NK-92 (cell line): Measurements from ENCODE around the gene NDUFS4.
"Not testable (repeated sequence)": the region's sequence is repeated elsewhere in the genome, so short reads cannot be mapped to it uniquely, and the experiment has no call there.

Source experiments
- DNase-seq: peaks from one replicate; lab custom pipeline; 2025; ENCODE audit not compliant: unreplicated experiment; lab: John Stamatoyannopoulos, UW

Gene NDUFS4

DNA sequence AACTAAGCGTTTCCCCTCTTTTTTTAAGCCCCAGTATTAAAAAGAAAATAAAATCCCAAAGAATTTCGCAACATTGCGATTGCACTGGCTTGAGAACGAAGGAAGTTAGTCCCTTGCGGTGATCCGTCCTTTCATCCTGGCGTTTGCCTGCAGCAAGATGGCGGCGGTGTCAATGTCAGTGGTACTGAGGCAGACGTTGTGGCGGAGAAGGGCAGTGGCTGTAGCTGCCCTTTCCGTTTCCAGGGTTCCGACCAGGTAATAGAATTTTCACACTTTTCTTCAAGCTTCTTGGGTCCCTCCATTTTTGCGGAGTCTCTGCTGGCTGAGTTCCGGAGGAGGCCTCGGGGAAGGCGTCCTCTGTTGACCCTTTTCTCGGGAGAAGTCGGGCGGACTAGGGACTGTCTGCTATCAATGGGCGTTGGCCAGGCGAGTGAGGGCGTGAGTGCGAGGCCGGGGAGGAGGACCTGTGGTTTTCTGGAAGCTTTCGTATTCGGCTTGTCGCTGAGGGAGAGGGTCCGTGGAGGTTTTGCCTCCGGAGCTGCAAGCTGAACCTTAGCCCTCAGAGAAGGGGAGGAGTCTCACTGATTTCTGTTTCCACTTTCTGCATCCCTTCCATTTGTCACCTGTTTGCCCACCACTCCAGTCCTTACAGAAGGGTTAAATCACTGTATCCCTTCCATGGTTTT, at the start of gene NDUFS4:
NDUFS4 (plus strand) TSS at position 134 of the 686 bp plus-strand sequence; CDS start at position 158, 24 bp downstream.
- no peak for DNase-seq

GRCh38 chr5:53512539-53512938, 47.9 kb upstream of the NDUFS4 start:
- DNase-seq = no peak

- no peak for DNase-seq
Observed at GRCh38 chr5:53515988-53516387, 44.5 kb upstream of the NDUFS4 start.

DNA sequence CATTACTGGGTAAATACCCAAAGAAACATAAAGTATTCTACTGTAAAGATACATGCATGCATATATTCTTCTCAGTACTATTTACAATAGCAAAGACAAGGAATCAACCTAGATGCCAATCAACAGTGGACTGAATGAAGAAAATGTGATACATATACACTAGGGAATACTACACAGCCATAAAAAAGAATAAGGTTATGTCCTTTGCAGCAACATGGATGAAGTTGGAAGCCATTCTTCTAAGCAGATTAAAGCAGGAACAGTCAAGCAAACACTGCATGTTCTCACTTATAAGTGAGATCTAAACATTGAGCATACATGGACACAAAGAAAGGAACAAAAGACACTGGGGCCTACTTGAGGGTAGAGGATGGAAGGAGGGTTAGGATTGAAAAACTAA, 39.6 kb upstream of the NDUFS4 start:
- no peak for DNase-seq

- no peak for DNase-seq
Observed at GRCh38 chr5:53537711-53538110, 22.7 kb upstream of the NDUFS4 start.

DNA sequence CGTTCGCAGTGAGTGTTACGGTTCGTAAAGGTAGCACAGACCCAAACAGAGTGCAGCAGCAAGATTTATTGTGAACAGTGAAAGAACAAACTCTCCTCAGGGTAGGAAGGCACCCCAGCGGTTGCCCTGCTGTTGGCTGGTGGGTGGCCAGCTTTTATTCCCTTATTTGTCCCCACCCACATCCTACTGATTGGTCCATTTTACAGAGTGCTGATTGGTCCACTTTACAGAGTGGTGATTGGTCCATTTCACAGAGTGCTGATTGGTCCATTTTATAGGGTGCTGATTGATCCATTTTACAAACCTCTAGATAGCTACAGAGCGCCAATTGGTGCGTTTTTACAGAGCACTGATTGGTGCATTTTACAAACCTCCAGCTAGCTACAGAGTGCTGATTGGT, 19.7 kb upstream of the NDUFS4 start:
- not testable (repeated sequence) for DNase-seq

DNA sequence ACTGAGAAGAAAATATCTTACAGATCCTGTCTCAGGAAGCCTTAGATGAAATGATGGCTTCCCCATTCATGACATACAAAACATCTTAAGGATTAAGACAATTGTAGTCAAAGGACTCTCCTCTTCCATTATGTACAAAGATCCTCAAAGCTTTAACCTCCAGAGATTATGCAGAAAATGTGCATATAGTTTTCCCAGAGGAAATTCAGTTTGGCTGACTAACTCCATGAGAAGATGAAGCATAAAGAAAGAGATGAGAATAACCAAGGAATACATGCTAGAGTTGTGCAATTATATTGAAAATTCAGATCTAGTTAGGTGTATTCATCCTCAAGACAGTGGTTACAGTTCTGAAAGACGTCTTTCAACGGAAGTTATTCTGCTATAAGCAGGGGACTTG, 18.6 kb upstream of the NDUFS4 start:
- no peak for DNase-seq

DNA sequence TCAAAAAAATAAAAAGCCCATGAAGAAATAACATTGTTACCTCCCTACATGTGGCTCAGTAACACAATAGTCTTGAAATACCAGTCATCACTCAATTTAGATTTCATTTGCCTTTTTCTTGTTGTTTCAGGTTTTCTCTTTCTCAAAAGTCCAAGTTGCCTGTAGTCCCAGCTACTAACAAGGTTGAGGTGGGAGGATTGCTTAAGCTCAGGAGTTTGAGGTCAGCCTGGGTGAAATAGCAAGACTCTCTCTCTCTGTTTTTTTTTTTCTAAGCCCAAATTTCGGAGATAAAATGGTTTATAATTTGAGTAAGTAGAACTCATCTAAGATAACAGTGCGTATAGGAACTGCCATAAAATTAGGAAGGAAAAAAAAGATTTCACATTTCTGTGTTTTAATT, 17.5 kb upstream of the NDUFS4 start:
- no peak for DNase-seq

DNA sequence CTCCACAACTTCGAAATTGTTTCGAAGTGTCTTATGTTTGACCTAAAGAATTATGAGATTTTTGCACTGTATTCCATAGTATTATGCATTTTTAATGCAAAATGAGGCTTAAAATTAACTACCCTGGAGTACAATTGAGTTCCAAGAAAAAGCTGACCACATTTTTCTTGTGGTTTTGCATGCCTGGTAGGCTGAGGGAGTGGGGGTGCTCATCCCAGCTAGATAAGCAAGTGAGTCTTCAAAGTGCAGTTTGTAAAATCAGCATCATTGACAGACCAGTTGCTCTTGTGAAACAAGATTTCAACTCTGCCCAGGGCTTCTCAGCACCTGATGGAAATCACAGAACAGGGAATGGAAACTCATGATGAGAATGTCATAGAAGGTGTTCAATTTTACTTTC, 17.0 kb upstream of the NDUFS4 start:
- no peak for DNase-seq

GRCh38 chr5:53545744-53546143, 14.7 kb upstream of the NDUFS4 start:
- DNase-seq = no peak

GRCh38 chr5:53547226-53547625, 13.2 kb upstream of the NDUFS4 start:
- no peak for DNase-seq

DNA sequence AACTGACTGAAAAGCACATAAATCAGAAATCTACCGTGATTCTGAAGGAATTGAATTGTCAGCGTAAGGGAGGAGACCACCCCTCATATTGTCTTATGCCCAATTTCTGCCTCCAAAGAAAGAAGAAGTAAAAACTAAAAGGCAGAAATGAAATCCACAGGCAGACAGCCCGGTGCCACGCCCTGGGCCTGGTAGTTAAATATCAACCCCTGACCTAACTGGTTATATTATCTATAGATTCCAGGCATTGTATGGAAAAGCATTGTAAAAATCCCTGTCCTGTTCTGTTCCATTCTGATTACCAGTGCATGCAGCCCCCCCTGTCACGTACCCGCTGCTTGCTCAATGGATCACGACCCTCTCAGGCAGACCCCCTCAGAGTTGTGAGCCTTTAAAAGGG, 11.9 kb upstream of the NDUFS4 start:
- DNase-seq = not testable (repeated sequence)

DNA sequence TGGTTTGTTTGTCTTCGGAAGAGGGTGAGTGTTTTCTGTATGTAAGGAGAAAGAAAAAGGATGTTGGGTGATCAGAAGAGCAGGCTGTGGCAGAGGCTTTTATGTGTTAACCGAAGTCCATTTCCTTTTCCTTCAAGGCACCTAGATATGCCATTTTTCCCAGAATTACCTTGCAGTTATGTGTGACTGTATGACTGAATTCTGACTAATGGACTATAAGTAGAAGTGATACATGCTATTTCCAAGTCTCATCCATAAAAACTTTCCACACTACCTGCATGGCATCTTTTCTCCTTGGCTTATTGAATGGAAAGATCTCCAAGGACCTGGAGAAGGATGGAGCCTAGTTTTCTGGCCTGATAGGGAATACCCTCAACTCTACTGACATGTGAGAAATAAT, 10.6 kb upstream of the NDUFS4 start:
- DNase-seq = no peak

DNA sequence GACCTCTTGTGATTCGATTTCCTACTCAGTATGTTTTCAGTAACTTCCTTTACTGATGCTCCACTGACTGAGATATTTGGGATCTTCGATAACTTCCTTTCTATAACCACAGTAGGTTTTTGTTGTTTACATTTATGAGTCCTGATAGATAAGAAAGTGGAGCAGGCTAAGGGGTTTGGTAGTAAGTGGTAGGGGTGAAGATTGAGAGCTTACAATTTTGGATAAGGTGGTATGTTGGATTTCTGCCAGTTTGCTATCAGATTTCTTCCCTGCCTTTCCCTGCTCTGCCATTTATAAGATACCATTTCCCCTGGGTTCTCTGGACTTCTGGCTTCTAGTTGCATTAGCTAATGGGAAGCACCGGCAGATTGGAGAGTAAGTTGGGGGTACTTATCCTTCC, 7.9 kb upstream of the NDUFS4 start:
- DNase-seq = no peak

DNA sequence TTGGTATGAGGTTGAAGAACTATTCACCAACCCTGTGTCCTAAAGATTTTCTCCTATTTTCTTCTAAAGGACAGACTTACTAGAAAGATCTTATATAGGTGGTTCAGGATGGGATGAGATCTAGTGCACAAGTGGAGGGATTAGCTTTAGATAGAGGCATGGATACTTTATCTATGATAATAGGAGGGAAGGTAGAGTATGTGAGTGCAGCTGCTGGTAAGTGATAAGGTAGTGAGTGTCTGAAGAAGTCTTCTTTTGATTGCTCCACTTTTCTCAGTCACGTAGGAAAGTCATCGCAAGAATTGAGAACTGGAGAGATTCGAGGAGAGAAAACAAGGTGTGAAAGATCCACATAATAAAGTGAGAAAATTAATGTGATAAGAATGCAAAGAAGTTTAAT, 6.0 kb upstream of the NDUFS4 start:
- no peak for DNase-seq

- no peak for DNase-seq
Observed at GRCh38 chr5:53555160-53555559, 5.3 kb upstream of the NDUFS4 start.

DNA sequence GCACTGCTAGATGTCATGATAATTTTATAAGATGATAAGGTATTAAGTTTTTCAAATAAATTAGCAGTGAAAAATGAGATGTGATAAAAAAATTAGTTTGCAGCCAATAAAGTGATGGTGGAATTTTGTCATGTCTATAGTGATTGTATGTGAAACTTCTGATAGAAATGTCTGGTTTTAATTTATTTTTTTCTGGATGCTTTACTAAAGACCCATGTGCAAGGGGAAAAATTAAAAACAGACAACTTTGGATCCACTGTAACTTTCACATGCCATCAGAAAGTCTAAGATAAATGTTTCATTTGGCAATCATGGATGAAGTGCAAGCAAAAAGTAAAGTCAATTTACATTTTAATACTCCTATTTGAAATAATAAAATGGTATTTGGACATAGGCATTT, 4.4 kb upstream of the NDUFS4 start:
- no peak for DNase-seq

GRCh38 chr5:53557386-53557785, 3.1 kb upstream of the NDUFS4 start:
- no peak for DNase-seq

DNA sequence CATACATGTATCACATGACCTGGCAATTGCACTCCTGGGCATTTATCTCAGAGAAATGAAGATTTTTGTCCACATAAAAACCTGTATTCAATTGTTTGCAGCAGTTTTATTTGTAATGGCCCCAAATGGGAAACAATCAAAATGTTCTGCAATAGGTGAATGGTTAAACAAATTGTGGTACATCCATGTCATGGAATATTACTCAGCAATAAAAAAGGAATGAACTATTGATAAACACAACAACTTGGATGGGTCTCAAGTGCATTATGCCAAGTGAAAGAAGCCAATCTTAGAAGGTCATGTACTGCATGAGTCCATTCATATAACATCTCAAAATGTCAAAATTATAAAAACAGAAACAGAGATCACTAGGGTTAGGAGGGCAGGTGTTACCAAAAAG, 1.5 kb upstream of the NDUFS4 start:
- DNase-seq = no peak

DNA sequence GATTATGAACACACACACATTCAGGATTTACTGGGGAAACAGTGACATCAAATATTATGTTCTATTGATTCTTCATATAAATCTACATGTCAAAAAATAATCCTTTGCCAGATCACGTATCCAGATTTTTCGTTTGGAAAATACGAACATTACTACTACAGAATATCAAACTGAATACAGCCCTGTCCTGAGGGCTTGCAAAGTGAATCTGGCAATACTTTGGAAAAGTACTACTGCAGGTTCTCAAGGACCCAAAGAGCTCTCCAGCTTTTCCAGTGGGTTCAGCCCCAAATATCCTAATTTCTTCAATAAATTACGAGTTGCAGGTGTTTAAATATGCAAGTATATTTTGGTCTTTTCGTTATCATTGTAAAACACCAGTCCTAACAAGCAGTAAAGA, 411 bp upstream of the NDUFS4 start:
- DNase-seq = no peak

DNA sequence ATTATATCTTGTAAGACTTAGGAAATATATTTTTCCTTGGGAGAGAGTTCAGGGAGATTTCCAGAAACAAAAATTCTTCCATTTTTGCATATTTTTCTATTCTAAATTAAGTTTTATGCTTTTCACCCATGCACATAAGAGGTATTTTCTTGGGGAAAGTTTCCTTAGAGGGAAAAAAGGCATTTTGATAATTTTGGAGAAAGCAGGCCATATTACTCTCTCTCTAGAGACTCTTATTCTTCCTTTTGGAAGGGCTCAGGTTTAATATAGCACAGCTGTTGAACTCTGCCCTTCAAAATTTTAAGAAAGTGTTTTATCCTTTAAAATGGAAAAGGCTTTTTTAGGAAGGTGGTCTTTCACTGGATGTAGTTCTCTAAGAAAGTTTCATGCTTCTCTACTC, 8.0 kb downstream of the NDUFS4 start:
- DNase-seq = no peak

DNA sequence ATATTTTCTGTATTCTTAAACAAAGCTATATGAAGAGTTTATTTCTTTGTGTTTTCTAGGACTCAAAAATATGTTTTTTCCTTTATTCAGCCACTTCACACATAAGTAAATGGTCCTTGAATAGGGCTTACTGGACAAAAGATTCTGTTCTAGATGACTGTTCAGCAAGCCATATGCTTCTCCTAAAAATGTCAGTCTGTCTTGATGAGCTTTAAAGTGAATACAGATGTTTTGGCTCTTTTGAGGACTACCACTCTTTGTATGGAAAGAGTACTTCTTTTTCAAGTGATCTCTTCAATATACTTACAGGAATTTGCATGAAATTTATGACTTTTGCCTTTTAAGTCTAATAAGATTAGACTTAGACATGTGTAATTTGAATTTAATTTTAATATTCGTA, 8.4 kb downstream of the NDUFS4 start:
- DNase-seq = no peak

GRCh38 chr5:53569453-53569852, 9.0 kb downstream of the NDUFS4 start:
- DNase-seq = no peak
